Measurements from ENCODE around the gene CRIM1.

DNA sequence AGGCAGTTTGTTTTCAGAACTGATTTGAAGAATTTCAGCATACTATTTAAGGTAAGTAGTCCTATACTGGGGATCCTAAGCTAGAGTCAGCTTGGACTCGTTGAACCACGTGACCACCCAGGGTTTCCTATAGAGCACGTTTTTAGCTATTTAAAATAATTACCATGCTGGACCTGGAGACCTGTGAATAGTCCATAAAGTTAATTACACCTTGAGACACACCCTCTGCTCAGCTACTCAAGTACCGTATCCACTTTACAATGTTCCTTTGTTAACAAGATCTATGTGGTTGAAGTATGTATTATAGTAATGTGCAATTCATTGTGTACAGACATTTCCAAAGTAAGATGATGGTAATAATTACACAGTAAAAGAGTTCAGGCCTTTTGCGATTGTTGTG is 67.6 kb downstream of the CRIM1 start:
- TF ChIP-seq, protein P1, sequence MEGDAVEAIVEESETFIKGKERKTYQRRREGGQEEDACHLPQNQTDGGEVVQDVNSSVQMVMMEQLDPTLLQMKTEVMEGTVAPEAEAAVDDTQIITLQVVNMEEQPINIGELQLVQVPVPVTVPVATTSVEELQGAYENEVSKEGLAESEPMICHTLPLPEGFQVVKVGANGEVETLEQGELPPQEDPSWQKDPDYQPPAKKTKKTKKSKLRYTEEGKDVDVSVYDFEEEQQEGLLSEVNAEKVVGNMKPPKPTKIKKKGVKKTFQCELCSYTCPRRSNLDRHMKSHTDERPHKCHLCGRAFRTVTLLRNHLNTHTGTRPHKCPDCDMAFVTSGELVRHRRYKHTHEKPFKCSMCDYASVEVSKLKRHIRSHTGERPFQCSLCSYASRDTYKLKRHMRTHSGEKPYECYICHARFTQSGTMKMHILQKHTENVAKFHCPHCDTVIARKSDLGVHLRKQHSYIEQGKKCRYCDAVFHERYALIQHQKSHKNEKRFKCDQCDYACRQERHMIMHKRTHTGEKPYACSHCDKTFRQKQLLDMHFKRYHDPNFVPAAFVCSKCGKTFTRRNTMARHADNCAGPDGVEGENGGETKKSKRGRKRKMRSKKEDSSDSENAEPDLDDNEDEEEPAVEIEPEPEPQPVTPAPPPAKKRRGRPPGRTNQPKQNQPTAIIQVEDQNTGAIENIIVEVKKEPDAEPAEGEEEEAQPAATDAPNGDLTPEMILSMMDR (conservative IDR thresholded peaks at IDR 0.05; ENCODE audit: low read depth, low read length), result no peak
- TF ChIP-seq EZH2 (IDR thresholded peaks at IDR 0.05; ENCODE audit: borderline replicate concordance, low read depth, low read length, poor library complexity, severe bottlenecking), result no peak

All from A673 (cell line).